Measurements from ENCODE around the gene ELANE.

DNA sequence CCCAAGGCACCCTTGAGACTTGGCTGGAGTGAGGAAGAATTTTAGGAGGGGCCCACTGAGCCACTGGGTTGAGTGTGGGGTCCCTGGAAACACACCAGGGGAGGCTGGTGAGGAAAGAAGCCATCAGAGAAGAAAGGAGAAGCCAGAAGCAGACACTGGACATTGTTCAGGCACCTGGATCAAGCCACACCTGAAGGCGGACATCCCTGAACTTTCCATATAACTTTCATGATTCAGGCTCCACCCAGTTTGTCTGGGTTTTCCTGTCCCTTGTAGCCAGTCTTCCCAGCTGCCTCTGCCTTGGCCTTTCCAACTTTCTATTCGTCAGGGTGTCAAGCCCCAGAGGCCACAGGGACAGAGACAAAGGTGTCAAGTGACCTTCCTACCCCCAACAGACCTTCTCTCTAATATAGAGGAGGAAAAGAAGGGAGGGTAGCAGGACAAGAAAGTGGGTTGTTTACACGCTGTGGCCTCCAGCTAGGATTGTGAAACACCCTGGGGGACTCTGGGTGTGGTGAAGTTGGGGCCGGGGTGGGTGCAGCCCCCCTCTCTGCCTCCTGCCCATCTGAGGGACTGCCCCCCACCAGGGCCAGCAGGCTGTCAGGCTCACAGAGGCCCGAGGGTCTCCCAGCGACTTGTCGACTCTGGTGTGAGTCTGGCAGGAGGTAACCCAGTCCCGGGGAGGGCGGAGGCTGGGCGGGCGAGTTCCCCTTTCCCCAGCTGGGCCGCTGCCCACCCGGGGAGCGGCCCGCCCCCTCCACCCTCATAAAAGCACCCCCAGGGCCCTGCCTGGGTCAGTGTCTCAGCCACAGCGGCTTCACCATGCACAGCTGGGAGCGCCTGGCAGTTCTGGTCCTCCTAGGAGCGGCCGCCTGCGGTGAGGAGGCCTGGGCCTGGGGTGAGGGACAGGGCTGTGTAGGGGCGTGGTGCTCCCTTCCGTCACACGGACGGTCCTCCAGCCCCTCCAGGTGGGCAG, 7.1 kb downstream of the ELANE start, which contains the start of gene CFD:
- TF ChIP-seq POLR2A (IDR thresholded peaks at IDR 0.05; ENCODE audit: extremely low read depth, insufficient read length) = no peak
- TF ChIP-seq, protein P1, sequence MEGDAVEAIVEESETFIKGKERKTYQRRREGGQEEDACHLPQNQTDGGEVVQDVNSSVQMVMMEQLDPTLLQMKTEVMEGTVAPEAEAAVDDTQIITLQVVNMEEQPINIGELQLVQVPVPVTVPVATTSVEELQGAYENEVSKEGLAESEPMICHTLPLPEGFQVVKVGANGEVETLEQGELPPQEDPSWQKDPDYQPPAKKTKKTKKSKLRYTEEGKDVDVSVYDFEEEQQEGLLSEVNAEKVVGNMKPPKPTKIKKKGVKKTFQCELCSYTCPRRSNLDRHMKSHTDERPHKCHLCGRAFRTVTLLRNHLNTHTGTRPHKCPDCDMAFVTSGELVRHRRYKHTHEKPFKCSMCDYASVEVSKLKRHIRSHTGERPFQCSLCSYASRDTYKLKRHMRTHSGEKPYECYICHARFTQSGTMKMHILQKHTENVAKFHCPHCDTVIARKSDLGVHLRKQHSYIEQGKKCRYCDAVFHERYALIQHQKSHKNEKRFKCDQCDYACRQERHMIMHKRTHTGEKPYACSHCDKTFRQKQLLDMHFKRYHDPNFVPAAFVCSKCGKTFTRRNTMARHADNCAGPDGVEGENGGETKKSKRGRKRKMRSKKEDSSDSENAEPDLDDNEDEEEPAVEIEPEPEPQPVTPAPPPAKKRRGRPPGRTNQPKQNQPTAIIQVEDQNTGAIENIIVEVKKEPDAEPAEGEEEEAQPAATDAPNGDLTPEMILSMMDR (IDR thresholded peaks at IDR 0.05; ENCODE audit: low read depth, low read length) = no peak

Data from NB4 (cell line).